Smooth muscle cell (in vitro differentiated cells): ENCODE data around the gene PPARA. TPM values are rescaled to one million over a fixed set of nuclear protein-coding genes. Genes with fewer than 3 reads are reported as not detected.

Experiments
- DNase-seq: peaks from one replicate; lab custom pipeline; 2025; ENCODE audit not compliant: unreplicated experiment; lab: John Stamatoyannopoulos, UW
- H2AFZ ChIP-seq: fragments of 200-600 bp; sonication (generic); 2 replicates; pipeline ENCODE4 v1.6.0; 2016; ENCODE audit warnings: antibody characterized with exemption, low read depth, mild to moderate bottlenecking
- H3F3A ChIP-seq: fragments of 200-600 bp; sonication (generic); 2 replicates; pipeline ENCODE4 v1.6.0; 2017; ENCODE audit warnings: antibody characterized with exemption, low read depth
- H3K27ac ChIP-seq: fragments of 200-600 bp; sonication (generic); 2 replicates; pipeline ENCODE4 v1.5.1; 2016; ENCODE audit warnings: low read depth, mild to moderate bottlenecking
- H3K27me3 ChIP-seq: fragments of 200-600 bp; sonication (generic); 2 replicates; pipeline ENCODE4 v1.6.1; 2016; ENCODE audit warnings: low read depth, mild to moderate bottlenecking
- H3K36me3 ChIP-seq: fragments of 200-600 bp; sonication (generic); 2 replicates; pipeline ENCODE4 v1.5.1; 2016; ENCODE audit warnings: low read depth
- H3K4me1 ChIP-seq: fragments of 200-600 bp; sonication (generic); 2 replicates; pipeline ENCODE4 v1.5.1; 2016; ENCODE audit warnings: low read depth
- H3K4me2 ChIP-seq: fragments of 200-600 bp; sonication (generic); 2 replicates; pipeline ENCODE4 v1.6.0; 2016; ENCODE audit warnings: mild to moderate bottlenecking
- H3K4me3 ChIP-seq: fragments of 200-600 bp; sonication (generic); 2 replicates; pipeline ENCODE4 v1.5.1; 2016; ENCODE audit warnings: mild to moderate bottlenecking
- H3K79me2 ChIP-seq: fragments of 200-600 bp; sonication (generic); 2 replicates; pipeline ENCODE4 v1.6.0; 2016; ENCODE audit warnings: low read depth, mild to moderate bottlenecking
- H3K9ac ChIP-seq: fragments of 200-600 bp; sonication (generic); 2 replicates; pipeline ENCODE4 v1.6.0; 2016; ENCODE audit warnings: low read depth
- H3K9me3 ChIP-seq: fragments of 200-600 bp; sonication (generic); replicated peaks from 2 replicates; pipeline ENCODE4 v1.5.1; 2016; ENCODE audit warnings: low read depth
- H4K20me1 ChIP-seq: fragments of 200-600 bp; sonication (generic); 2 replicates; pipeline ENCODE4 v1.6.0; 2016; ENCODE audit warnings: low read depth
- WGBS: methylation state at CpG from one replicate; pipeline ENCODE4 v1.1.7; 2016; ENCODE audit warnings: low lambda C conversion rate; 5-methylcytosine and 5-hydroxymethylcytosine counted together
- polyA plus RNA-seq: library from polyadenylated mRNA; unstranded; fragments of >200 nt; fragmentation: Nextera tagmentation; extraction: Ambion mirVana; gene quantifications from 2 replicates; pipeline ENCODE4 v1.2.1, GENCODE V29; 2016
- total RNA-seq: library from RNA; depleted of rRNA; stranded (reverse); fragments of >200 nt; gene quantifications from 2 replicates; pipeline ENCODE4 v1.2.3, GENCODE V29; 2014
- TF ChIP-seq, protein P1 (sequence below): fragments of 200-600 bp; sonication (generic); IDR thresholded peaks from 2 replicates; pipeline ENCODE4 v1.5.1; 2017; ENCODE audit warnings: borderline replicate concordance, mild to moderate bottlenecking, antibody characterized with exemption; ENCODE audit not compliant: insufficient read depth, poor library complexity, severe bottlenecking

The PPARA gene
- total and polyA plus RNA-seq, 2 experiments from 2014 or later: 9.2 to 18.0 TPM

DNA sequence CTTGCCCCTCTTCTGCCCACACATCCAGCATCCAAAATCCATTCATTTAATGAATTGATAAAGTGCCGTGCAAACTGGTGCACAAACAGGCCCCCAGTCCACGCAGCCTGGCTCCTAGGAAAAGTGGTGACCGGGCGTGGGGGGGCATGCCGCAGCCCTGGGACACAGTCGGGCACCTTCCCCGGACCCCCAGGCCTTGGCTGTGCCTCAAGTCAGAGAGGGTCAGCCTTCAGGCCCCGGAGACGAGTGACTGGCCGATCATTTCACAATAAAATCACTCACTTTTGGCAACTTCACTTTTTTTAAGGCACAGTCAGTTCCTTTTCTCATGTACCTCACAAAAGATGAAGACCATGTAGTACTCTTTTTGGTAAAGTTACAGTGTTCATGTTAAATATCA lies 91.8 kb downstream of the PPARA start:
- H3K9me3 ChIP-seq: no peaks in the 10 kb centered on the region
- H3K4me1 ChIP-seq: no peaks in the 10 kb centered on the region
- DNase-seq: no peak
- H3K27ac ChIP-seq: no peak overlapping the region
- no peaks in the 10 kb centered on the region for H3K27me3 ChIP-seq
- H3K4me3 ChIP-seq: no peak overlapping the region
- TF ChIP-seq, protein P1, sequence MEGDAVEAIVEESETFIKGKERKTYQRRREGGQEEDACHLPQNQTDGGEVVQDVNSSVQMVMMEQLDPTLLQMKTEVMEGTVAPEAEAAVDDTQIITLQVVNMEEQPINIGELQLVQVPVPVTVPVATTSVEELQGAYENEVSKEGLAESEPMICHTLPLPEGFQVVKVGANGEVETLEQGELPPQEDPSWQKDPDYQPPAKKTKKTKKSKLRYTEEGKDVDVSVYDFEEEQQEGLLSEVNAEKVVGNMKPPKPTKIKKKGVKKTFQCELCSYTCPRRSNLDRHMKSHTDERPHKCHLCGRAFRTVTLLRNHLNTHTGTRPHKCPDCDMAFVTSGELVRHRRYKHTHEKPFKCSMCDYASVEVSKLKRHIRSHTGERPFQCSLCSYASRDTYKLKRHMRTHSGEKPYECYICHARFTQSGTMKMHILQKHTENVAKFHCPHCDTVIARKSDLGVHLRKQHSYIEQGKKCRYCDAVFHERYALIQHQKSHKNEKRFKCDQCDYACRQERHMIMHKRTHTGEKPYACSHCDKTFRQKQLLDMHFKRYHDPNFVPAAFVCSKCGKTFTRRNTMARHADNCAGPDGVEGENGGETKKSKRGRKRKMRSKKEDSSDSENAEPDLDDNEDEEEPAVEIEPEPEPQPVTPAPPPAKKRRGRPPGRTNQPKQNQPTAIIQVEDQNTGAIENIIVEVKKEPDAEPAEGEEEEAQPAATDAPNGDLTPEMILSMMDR: no peak
- H3K79me2 ChIP-seq: no peaks in the 10 kb centered on the region
- H3F3A ChIP-seq: no peaks in the 10 kb centered on the region
- H2AFZ ChIP-seq: no peak overlapping the region
- H3K36me3 ChIP-seq: no peaks in the 10 kb centered on the region
- no peak overlapping the region for H3K4me2 ChIP-seq
- H4K20me1 ChIP-seq: no peaks in the 10 kb centered on the region
- WGBS: 98% methylated on average over 10 of the region's 10 CpGs
- no peak overlapping the region for H3K9ac ChIP-seq

DNA sequence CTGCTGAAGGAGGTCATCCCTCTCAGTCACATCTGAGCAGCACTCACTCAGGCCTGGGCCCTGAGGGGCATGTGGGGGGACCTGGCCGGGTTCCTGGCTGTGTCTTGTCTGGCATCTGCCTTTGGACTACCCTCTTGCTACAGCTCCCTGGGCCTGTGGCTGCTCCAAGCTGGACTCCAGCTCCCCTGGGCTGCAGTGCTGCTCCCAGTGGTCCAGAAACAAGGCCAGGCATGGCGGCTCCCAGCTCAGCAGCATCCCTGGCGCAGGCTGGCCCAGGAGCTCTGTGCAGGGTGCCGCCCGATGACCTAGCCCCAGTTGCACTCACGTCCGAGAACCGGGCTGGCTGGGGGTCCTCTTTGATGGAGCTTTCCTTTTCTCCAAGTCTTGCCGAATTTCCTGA lies 94.4 kb downstream of the PPARA start:
- TF ChIP-seq, protein P1: no peak
- H3K4me3 ChIP-seq: no peak overlapping the region
- H2AFZ ChIP-seq: no peak overlapping the region
- H3K79me2 ChIP-seq: no peaks in the 10 kb centered on the region
- H3K4me2 ChIP-seq: no peak overlapping the region
- no peak overlapping the region for H3K9ac ChIP-seq
- H4K20me1 ChIP-seq: no peaks in the 10 kb centered on the region
- no peaks in the 10 kb centered on the region for H3K36me3 ChIP-seq
- H3K9me3 ChIP-seq: no peaks in the 10 kb centered on the region
- peaks cover 4% of the 10 kb centered on the region for H3K4me1 ChIP-seq
- H3K27ac ChIP-seq: no peak overlapping the region
- WGBS: 95% methylated on average over 9 of the region's 9 CpGs
- no peaks in the 10 kb centered on the region for H3F3A ChIP-seq
- H3K27me3 ChIP-seq: no peaks in the 10 kb centered on the region
- no peak for DNase-seq

DNA sequence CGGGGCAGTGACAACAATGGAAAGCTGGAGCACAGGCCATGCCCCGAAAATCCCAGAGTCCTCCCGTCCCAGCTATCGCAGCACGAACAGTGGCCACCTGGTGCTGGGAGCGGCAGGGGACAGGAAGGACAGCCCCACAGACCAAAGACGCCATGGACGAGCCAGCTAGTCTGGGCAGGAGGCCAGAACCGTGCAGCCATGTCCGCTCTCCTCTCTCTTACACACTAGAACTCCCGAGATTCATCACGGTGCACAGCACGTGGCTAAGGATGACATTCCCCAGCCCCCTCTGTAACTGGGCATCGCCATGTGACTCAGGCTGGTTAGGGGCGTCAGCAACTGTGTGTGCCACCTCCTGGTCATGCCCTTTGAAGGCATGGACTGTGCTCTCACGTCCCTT lies 95.2 kb downstream of the PPARA start:
- Histone ChIP-seq H3K9me3 (no peaks in the 10 kb centered on the region), H3F3A (no peaks in the 10 kb centered on the region), H3K4me1 (peaks cover 6% of the 10 kb centered on the region), H3K27ac (no peak overlapping the region), H3K9ac (no peak overlapping the region), H3K4me2 (no peak overlapping the region), H2AFZ (no peak overlapping the region), H4K20me1 (no peaks in the 10 kb centered on the region), H3K36me3 (no peaks in the 10 kb centered on the region), H3K79me2 (no peaks in the 10 kb centered on the region), H3K27me3 (no peaks in the 10 kb centered on the region), H3K4me3 (no peak overlapping the region)
- TF ChIP-seq, protein P1: no peak
- DNase-seq: no peak
- 95% methylated on average over 16 of the region's 16 CpGs for WGBS

DNA sequence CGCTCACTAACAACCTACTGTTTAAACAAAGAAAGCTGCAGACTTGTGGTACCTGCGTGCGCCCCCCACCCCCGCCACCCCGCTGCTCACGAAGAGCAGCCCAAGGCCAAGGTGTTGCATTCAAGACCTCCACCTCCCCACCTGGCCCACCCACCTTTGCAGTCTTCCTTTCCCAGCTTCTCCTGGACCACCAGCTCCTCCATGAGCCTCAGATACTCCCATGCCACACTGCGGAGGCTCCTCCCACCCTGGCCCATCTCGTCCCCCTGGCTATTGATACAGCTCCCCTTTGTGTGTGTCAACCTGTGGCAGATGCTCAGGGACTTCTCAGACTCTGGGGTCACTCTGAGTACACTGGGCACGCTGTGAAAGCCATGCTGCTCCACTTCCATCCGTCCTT lies 95.9 kb downstream of the PPARA start:
- TF ChIP-seq, protein P1: no peak
- no peaks in the 10 kb centered on the region for H3K36me3 ChIP-seq
- WGBS: 97% methylated on average over 10 of the region's 10 CpGs

More for the DNA sequence above, 95.9 kb downstream of the PPARA start:
- Histone ChIP-seq H3F3A (no peaks in the 10 kb centered on the region), H3K9me3 (no peaks in the 10 kb centered on the region), H3K4me3 (no peak overlapping the region), H2AFZ (no peak overlapping the region), H3K27me3 (no peaks in the 10 kb centered on the region), H3K4me2 (no peak overlapping the region), H4K20me1 (no peaks in the 10 kb centered on the region), H3K4me1 (peaks cover 12% of the 10 kb centered on the region), H3K9ac (no peak overlapping the region), H3K79me2 (no peaks in the 10 kb centered on the region), H3K27ac (no peak overlapping the region)
- DNase-seq: no peak
